ENCODE data around the gene MAGEA2.
"Not testable (repeated sequence)": the region's sequence is repeated elsewhere in the genome, so short reads cannot be mapped to it uniquely, and the experiment has no call there.

DNA sequence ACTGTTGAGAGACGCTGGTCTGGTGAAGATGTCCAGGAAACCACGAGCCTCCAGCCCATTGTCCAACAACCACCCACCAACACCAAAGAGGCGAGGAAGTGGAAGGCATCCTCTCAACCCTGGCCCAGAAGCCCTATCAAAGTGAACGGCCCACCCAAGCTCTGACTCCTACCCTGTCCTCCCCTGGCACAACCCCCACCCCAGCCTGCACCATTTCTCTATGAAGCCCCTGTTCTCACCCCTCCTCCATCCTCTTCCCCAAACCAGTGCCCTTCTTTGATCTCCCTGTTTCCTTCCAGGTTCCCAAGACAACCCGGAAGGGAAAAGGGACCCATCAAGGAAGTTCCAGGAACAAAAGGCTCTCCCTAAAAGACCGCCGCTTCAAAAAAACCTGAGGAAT lies 5.9 kb upstream of the MAGEA2 start:
- TF ChIP-seq, protein P1, sequence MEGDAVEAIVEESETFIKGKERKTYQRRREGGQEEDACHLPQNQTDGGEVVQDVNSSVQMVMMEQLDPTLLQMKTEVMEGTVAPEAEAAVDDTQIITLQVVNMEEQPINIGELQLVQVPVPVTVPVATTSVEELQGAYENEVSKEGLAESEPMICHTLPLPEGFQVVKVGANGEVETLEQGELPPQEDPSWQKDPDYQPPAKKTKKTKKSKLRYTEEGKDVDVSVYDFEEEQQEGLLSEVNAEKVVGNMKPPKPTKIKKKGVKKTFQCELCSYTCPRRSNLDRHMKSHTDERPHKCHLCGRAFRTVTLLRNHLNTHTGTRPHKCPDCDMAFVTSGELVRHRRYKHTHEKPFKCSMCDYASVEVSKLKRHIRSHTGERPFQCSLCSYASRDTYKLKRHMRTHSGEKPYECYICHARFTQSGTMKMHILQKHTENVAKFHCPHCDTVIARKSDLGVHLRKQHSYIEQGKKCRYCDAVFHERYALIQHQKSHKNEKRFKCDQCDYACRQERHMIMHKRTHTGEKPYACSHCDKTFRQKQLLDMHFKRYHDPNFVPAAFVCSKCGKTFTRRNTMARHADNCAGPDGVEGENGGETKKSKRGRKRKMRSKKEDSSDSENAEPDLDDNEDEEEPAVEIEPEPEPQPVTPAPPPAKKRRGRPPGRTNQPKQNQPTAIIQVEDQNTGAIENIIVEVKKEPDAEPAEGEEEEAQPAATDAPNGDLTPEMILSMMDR (IDR thresholded peaks at IDR 0.05; ENCODE audit: insufficient read depth, low read length, poor library complexity, severe bottlenecking), result not testable (repeated sequence)
- not testable (repeated sequence) for TF ChIP-seq EZH2phosphoT487 (conservative IDR thresholded peaks at IDR 0.05; ENCODE audit: low read length)
